ENCODE measurements around the gene SPTB.

GRCh38 chr14:64737391-64738280 is 142.1 kb downstream of the SPTB start:
- TF ChIP-seq POLR2AphosphoS5 (IDR thresholded peaks at IDR 0.05; ENCODE audit: low read depth, low read length) = no peak
- TF ChIP-seq, protein P1, sequence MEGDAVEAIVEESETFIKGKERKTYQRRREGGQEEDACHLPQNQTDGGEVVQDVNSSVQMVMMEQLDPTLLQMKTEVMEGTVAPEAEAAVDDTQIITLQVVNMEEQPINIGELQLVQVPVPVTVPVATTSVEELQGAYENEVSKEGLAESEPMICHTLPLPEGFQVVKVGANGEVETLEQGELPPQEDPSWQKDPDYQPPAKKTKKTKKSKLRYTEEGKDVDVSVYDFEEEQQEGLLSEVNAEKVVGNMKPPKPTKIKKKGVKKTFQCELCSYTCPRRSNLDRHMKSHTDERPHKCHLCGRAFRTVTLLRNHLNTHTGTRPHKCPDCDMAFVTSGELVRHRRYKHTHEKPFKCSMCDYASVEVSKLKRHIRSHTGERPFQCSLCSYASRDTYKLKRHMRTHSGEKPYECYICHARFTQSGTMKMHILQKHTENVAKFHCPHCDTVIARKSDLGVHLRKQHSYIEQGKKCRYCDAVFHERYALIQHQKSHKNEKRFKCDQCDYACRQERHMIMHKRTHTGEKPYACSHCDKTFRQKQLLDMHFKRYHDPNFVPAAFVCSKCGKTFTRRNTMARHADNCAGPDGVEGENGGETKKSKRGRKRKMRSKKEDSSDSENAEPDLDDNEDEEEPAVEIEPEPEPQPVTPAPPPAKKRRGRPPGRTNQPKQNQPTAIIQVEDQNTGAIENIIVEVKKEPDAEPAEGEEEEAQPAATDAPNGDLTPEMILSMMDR (IDR thresholded peaks at IDR 0.05) = no peak
